ENCODE data around the gene NOC2L.

Gene NOC2L

DNA sequence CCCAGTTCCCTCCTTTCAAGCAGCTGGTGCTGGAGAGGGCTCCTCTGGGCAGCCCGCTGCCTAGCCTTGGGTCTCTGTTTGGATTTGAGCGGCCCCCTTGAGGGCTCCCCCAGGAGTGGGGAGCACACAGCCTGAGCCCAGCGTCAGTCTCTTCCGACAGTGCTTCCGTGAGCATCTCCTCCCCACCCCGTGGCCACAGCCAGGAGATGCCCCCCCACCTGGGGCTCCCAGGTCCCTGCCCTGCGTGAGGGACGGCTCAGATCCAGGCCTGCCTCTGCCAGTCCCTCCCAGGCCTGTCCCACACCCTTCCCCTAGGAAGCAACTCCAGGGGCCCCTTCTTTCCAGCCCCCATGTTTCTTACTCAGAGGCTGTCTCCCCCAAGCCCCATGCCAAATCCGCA is 31.8 kb downstream of the NOC2L start:
- FAIRE-seq = no peak

DNA sequence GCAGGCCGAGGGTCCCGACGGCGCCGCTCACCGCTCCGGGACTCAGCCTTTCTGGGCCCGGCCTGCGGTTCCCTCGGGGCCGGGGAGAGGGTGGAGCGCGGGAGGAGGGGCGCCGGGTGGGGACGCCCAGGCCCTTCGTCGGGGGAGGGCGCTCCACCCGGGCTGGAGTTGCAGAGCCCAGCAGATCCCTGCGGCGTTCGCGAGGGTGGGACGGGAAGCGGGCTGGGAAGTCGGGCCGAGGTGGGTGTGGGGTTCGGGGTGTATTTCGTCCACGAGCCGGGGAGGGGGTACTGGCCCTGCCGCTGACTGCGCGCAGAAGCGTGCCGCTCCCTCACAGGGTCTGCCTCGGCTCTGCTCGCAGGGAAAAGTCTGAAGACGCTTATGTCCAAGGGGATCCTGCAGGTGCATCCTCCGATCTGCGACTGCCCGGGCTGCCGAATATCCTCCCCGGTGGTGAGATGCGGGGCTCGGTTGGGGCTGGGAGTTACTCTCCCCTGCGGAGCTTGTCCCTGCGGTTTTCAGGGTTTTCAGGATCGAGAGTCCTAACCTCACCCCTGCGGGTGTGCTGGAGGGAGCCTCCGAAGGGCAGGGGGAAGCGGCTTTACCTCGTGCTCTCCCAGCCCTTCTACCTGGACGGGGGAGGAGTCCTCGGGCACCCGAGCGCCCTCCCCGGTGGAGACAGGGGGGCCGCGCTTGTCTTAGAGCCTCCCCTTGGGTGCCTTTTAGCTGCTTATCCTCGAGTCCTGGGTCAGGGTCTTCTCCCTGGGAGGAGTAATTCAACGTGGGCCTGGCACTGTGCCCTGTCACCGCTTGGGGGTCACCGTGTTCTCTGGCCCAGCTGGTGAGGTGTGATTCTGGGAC is 33.3 kb downstream of the NOC2L start:
- FAIRE-seq = no peak

DNA sequence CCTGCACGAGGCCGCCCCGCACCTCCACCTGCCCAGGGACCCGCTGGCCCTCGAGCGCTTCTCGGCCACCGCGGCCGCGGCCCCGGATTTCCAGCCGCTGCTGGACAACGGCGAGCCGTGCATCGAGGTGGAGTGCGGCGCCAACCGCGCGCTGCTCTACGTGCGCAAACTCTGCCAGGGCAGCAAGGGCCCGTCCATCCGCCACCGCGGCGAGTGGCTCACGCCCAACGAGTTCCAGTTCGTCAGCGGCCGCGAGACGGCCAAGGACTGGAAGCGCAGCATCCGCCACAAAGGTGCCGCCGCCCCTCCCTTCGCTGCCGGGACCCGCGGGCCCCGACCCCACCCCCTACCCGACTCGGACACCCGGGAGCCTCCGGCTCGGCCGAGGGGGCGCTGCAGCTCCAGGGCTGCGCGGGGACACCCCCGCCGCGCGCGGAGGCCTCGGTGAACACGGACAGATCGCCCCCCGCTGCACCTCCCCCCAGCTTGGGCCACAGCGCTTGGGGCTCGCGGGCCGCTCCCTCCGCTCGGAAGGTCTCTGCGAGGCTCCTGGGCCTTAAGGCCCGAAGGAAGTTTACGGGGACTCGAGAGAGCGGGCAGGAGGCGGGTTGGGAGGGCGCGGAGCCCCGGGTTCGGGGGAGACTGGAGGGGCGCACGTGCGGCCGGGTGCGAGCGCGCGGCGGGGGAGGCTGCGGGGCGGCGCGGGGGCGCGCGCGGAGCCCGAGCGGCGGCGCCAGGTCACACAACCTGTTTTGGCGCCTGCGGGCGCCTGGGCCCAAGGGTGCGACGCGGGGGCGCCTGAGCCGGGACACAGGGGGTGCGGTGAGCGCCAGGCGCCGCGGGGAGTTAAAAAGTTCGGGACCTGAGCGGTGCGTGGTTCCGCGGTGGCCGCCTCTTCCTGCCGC is 34.1 kb downstream of the NOC2L start:
- no peak for FAIRE-seq

DNA sequence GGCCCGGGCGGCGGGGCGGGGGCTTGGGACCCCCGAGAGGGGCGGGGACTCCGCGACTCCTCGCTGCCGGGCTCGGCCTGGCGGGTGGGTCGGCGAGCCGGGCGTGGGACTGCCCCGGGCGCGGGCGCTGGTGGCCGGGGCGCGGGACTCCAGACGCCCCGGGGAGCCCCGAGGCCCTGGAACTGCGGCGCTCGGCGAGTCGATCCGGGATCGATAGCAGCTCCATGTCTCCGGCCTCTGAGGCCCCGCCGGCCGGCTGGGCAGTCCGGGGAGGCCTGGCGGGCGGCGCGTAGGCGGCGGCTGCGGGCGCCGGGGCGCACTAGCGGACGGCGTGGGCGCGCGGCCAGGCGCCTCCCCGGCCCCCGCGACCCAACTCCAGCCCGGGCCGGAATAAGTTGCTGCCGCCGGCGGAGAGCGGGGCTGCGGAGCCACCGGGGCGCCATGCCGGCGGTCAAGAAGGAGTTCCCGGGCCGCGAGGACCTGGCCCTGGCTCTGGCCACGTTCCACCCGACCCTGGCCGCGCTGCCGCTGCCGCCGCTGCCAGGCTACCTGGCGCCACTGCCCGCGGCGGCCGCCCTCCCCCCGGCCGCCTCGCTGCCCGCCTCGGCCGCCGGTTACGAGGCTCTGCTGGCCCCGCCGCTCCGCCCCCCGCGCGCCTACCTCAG is 34.9 kb downstream of the NOC2L start:
- no peak for FAIRE-seq

DNA sequence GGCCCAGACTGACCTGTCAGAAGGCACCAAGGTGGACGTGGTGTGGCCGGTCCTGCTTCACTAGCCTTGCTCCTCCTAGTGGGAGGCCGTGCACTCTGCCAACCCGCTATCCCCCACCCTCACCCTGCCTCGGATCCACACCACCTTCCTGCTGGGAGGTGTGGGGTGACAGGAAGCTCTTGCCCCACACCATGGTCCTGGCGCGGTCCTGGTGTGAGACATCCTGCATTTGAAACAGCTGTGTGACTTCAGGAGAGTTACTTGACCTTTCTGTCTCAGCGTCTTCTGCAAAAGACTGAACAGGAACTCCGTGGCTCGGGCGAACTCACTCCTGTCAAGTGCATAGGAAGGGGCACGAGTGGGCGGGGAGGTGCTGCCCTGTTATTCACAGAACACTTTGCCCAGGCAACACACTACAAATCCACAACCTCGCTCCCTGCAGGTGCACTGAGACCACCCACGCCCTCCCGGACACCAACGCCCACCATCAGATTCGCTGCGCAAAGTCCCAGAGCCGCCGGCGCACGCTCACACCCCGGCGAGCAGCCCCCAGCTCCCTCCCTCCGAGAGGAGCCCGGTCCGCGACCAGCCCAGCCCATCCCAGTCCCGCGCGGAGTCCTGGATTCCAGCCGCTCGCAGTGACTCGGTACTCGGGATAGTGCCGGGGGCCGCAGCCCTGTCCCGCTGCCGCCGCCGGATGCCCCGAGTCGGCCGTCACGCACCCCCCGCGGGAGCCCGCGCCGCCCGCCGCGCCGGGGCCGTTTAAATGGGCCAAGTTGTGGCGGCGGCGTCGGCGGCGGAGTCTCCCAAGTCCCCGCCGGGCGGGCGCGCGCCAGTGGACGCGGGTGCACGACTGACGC is 35.7 kb downstream of the NOC2L start, which contains the start of gene SAMD11:
Gene SAMD11 (plus strand): TSS at position 793 of the 860 bp plus-strand sequence. CDS start 509 bp downstream, outside the sequence.
- FAIRE-seq = no peak

DNA sequence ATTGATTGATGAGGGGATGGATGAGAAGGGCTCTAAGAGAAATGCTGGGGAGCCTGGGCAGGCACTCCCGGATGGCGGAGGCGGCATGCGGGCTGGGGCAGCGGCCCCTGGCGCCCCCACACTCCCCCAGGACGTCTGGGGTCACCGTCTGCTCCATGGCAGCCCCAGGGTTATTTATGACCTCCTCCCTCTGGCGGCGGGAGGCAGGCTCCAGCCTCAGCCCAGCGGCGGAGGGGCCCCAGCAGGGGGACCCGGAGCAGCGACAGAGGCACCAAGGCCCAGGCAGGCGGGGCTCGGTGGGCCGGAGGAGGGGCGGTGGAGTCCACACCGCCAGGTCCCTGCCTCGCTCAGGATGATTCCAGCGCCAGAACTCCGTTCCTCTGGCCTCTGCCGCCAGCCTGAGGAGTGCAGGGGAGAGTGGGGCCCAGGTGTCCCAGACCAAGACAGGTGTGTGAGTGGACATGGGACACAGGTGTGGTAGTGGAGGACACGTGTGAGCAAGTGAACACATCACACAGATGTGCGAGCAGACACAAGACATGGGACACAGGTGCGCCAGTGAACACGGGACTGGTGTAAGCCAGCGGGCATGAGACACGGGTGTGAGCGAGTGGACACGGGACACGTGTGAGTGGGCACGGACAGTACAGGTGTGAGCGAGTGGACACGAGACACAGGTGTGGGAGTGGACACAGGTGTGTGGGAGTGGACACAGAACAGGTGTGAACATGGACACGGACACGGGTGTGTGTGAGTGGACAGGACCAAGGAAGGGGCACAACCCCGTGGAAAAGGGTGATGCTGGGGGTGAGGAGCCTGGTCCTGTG is 37.8 kb downstream of the NOC2L start:
- no peak for FAIRE-seq

DNA sequence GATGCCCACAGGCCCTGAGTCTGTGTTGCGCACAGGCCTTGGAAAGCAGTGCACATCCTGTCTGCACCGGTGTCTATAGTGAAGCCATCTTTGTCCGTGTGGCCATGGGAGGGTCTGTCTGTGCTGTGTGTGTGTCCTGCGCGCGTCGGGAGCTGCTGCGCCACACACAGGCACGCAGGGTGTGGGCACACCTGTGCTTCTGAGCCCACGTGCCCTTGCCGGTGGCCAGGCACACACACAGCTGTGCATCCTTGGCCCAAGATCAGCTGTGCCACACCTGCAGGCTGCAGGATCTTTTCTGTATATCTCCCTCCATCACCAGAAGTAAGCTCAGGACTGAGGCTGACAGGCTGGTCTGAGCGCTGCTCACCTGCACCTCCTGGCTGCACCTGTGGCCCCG is 38.5 kb downstream of the NOC2L start:
- no peak for FAIRE-seq

- no peak for FAIRE-seq
These were observed 39.0 kb downstream of the NOC2L start for GRCh38 chr1:920010-920409.

- FAIRE-seq = no peak
These were observed 39.7 kb downstream of the NOC2L start for GRCh38 chr1:919271-919872.

DNA sequence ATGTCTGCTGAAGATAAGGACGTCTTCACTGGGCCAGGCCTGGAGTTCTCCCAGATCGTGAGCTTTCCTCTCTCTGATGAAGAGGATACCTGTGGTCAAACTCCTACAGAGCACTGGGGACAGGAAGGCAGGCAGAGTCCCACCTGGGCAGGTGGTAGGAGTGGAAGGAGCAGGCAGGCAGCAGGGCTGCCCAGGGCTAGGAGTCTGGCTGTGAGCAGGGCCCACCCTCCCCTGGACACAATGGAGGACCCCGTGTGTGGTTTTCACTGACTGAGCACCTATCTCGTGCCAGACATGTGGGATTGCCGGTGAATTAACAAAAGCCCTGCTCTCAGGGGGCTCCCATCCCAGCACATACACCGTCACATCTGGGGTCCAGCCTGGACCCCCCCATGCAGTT is 40.2 kb downstream of the NOC2L start:
- no peak for FAIRE-seq

GRCh38 chr1:918353-918752 is 40.7 kb downstream of the NOC2L start:
- no peak for FAIRE-seq

DNA sequence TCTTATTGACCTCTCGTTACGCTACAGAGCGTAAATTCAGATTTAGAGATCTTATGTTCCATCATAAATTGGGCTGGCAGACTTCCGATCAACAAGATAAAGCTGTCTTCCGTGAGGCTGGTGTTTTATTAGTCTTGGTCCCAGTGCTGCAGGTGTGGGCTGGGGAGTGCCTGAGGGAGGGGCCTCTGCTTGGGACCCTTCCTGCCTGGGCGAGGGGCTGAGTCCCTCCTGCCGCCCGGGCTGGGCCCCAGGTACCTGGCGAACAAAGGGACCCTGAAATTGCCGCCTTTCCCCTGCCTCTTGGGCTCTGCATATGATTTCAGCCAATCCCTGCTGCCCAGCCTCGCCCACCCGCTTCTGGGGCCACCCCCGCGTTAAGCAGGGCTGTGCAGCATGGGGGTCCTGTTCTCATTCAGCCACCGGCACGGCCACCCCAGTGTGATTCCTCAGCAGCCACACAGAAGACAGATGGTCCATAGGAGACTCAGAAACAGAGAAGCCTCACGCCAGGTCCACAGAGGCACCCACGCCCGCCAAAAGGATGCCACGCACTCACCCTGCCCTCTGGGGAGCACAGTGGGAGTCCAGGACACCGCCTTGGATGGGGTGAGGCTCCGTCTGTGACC is 41.5 kb downstream of the NOC2L start:
- FAIRE-seq = no peak

DNA sequence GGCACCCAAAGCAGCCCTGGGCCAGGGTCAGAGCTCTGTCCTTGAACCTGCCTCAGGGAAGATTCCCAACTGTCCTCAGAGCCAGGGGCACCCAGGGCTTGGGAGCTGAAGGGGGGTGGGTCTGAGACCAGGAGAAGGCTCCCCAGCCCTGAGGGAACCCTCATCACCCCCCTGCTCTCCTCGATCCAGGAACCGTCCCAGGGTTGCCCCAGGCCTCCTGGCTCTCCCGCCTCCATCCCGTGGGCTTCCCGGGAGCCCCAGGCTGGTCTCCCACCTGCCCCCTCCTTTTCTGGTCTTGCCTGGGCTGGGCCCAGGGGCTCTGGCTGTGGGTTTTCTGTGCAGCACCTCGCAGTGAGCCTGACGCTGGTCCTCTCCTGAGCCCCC is 42.0 kb downstream of the NOC2L start:
- no peak for FAIRE-seq

GRCh38 chr1:916173-917075 is 42.6 kb downstream of the NOC2L start:
- FAIRE-seq = no peak

GRCh38 chr1:915295-916172 is 43.5 kb downstream of the NOC2L start:
- FAIRE-seq = no peak

DNA sequence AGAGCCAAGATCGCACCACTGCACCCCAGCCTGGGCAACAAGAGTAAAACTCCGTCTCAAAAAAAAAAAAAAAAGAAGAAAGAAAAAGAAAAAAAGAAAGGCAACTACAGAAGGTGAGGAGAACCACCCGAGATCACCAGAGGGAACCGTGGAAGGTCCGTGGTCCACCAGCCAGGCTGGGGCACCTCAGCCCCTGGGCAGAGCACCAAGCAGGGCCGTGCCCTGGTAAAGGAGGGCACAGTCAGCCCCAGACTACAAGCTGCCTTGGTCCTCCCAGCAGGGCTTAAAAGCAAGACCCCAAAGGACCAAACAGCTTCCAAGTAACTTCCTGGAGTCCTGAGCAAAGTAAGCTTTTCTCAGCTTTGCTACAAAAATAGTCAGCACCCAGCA is 44.2 kb downstream of the NOC2L start:
- FAIRE-seq = no peak

DNA sequence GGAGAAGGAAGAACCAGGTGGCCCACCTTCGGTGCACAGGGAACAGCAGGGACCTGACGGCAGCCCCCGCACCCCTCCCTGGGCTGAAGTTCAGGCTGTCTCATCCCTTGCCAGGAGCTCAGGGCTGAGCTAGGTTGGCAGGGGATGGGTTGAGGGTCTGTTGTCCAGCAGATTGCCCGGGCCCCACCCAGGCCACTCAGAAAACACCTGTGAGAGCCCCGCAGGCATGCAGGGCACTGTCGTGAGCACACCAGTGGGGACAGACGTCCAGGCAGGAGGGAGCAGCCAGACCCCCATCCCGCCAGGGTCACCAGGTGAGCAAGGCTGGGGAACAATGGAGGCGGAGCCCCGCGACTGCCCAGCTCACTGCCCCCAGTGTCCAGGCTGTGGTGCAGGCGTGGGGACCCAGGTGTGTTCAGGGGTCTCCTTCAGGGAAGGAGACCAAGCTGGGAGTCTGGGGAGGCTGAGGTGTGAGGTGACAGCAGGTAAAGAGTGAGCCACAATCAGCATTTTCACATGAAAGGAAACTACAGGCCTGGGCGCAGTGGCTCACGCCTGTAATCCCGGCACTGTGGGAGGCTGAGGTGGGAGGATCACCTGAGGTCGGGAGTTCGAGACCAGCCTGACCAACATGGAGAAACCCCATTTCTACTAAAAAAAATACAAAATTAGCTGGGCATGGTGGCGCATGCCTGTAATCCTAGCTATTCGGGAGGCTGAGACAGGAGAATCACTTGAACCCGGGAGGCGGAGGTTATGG is 44.7 kb downstream of the NOC2L start:
- no peak for FAIRE-seq

All from A204.1 (cell line).